Omental fat pad (tissue), 4 donors: Measurements from ENCODE around the gene ABCC5. TPM values are rescaled to one million over a fixed set of nuclear protein-coding genes. Genes with fewer than 3 reads are reported as not detected.
"Not testable (repeated sequence)": the region's sequence is repeated elsewhere in the genome, so short reads cannot be mapped to it uniquely, and the experiment has no call there.

Source experiments
- ATAC-seq: fragments of 150-250 bp; one replicate; pipeline ENCODE4 v1.9.1; 2016; ENCODE audit warnings: mild to moderate bottlenecking, moderate library complexity; ENCODE audit not compliant: low FRiP score
- DNase-seq: peaks from one replicate; pipeline ENCODE4 v3.0.0-alpha.2; 2019; ENCODE audit warnings: low spot score
- total RNA-seq, 4 donors: library from RNA; depleted of rRNA; stranded (reverse); fragments of >200 nt; gene quantifications; one replicate each; pipeline ENCODE4 v1.1.0, GENCODE V29; 2016
- TF ChIP-seq, protein P1 (sequence below), 3 donors: fragments of 450-650 bp; IDR thresholded peaks; one replicate each; pipeline ENCODE4 v1.5.1; 2016 to 2017; ENCODE audit warnings: antibody characterized with exemption in 3 of 3, mild to moderate bottlenecking in 3 of 3, moderate library complexity in 2 of 3

ABCC5 gene
- total RNA-seq, 4 donors from 2014 or later = 19.7 to 32.0 (median 27.2) TPM

DNA sequence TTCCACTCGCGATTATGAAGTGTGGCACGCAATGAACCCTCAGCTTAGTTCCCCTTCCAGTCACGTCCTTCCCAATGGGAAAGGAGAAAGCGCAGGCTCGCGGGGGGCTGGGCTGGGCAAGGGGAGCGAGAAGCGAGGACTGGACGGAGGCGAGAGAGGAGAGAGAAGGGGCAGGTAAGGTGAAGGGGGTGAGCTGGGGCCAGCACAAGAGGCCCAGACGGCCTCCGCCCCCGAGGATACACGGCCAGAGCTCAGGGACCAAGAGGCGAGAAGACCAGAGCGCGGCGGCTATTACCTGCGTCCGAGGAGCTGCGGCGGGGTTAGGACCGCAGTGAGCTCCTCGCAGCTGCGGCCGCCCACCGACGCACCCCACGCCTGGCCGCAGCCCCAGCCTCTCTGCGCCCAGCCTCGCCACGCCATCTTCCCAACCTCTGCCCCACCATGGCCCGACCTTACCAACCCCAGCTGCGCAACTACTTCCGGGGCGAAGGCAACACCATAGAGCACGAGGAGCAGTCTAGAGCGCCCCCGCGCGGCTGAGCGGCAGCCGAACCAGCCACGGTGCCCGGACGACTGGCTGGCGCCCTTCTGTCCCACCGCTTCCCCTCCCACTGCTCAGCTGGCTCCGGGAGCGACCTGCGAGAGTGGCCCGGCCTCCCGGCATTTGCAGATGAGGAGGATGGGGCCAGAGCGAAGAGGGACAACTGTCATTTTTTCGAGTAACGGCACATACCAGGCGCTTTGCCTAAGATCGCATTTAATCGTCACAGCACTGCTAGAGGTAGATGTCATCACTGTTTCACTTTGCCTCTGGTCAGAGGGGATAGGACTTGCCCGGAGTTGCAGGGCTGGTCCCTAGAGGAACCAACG is 133.0 kb downstream of the ABCC5 start, which contains the start of gene PARL:
PARL (minus strand) TSS at position 454 of the 870 bp plus-strand sequence; CDS start at position 420, 34 bp downstream.
- TF ChIP-seq, protein P1, sequence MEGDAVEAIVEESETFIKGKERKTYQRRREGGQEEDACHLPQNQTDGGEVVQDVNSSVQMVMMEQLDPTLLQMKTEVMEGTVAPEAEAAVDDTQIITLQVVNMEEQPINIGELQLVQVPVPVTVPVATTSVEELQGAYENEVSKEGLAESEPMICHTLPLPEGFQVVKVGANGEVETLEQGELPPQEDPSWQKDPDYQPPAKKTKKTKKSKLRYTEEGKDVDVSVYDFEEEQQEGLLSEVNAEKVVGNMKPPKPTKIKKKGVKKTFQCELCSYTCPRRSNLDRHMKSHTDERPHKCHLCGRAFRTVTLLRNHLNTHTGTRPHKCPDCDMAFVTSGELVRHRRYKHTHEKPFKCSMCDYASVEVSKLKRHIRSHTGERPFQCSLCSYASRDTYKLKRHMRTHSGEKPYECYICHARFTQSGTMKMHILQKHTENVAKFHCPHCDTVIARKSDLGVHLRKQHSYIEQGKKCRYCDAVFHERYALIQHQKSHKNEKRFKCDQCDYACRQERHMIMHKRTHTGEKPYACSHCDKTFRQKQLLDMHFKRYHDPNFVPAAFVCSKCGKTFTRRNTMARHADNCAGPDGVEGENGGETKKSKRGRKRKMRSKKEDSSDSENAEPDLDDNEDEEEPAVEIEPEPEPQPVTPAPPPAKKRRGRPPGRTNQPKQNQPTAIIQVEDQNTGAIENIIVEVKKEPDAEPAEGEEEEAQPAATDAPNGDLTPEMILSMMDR (IDR thresholded peaks at IDR 0.05) = peak in 2 of 3 donors; percentile 25 to 64
- DNase-seq (peak; percentile 97), ATAC-seq (peak; percentile 100)

DNA sequence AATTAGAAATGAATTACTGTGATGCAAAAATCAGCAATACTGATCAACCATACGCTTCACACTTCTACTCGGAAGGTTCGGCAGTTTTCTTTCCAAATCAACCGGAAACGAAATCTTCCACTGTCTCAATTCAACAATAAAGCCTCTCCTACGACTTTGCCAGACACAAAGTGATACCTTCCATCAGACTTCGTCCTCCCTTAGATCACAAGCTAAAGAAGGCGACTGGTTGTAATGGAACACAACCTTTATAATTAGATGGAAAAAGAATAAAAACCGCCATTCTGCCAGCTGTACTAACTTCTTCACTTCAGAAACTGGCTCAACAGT is 133.6 kb downstream of the ABCC5 start:
- TF ChIP-seq, protein P1 (IDR thresholded peaks at IDR 0.05) = no peak
- no peak for ATAC-seq

GRCh38 chr3:183883291-183884096 is 134.2 kb downstream of the ABCC5 start:
- TF ChIP-seq, protein P1 (IDR thresholded peaks at IDR 0.05) = no peak
- ATAC-seq = no peak
- no peak for DNase-seq

More for the DNA sequence above, 133.6 kb downstream of the ABCC5 start:
- DNase-seq = no peak

GRCh38 chr3:183880121-183880520 is 137.6 kb downstream of the ABCC5 start:
- no peak for ATAC-seq
- DNase-seq = no peak
- TF ChIP-seq, protein P1 (IDR thresholded peaks at IDR 0.05) = no peak

GRCh38 chr3:183879243-183879642 is 138.4 kb downstream of the ABCC5 start:
- TF ChIP-seq, protein P1 (IDR thresholded peaks at IDR 0.05) = no peak
- DNase-seq = no peak
- ATAC-seq = no peak

GRCh38 chr3:183878071-183878470 is 139.6 kb downstream of the ABCC5 start:
- TF ChIP-seq, protein P1 (IDR thresholded peaks at IDR 0.05) = no peak
- ATAC-seq = no peak
- no peak for DNase-seq

GRCh38 chr3:183877227-183877626 is 140.5 kb downstream of the ABCC5 start:
- DNase-seq, ATAC-seq: not testable (repeated sequence)
